Heart left ventricle (tissue), 16 donors: ENCODE results near the gene MYOC. TPM values are rescaled to one million over a fixed set of nuclear protein-coding genes. Genes with fewer than 3 reads are reported as not detected.
"Not testable (repeated sequence)": the region's sequence is repeated elsewhere in the genome, so short reads cannot be mapped to it uniquely, and the experiment has no call there.

ENCODE experiments used
- ATAC-seq, 4 donors: fragments of 200-7000 bp; cut with Tn5 transposase; one replicate each; pipeline ENCODE4 v1.9.1; 2020 to 2022; ENCODE audit warnings: moderate library complexity in 4 of 4, mild to moderate bottlenecking in 3 of 4, moderate number of reproducible peaks in 1 of 4
- DNase-seq, 5 donors: peaks; one replicate each; pipeline ENCODE4 v3.0.0-alpha.2; 2020
- H3K27ac ChIP-seq, 12 donors: fragments of 200-600 bp; sonication (generic) in 4 of 12; one replicate each; pipeline versions ENCODE4 v1.5.0 to v1.8.0; 2016 to 2022; ENCODE audit warnings: mild to moderate bottlenecking in 2 of 12
- H3K27me3 ChIP-seq, 9 donors: fragments of 200-600 bp; sonication (generic) in 2 of 9; one replicate each; pipeline versions ENCODE4 v1.5.1 to v1.8.0; 2016 to 2022; ENCODE audit warnings: mild to moderate bottlenecking in 3 of 9
- H3K36me3 ChIP-seq, 9 donors: fragments of 200-600 bp; sonication (generic) in 2 of 9; one replicate each; pipeline versions ENCODE4 v1.5.0 to v1.8.0; 2018 to 2022; ENCODE audit warnings: mild to moderate bottlenecking in 2 of 9
- H3K4me1 ChIP-seq, 12 donors: fragments of 200-600 bp; sonication (generic) in 4 of 12; one replicate each; pipeline versions ENCODE4 v1.5.0 to v1.8.0; 2016 to 2022; ENCODE audit warnings: mild to moderate bottlenecking in 3 of 12
- H3K4me3 ChIP-seq, 12 donors: fragments of 200-600 bp; sonication (generic) in 4 of 12; one replicate each; pipeline versions ENCODE4 v1.5.0 to v1.8.0; 2017 to 2022; ENCODE audit warnings: mild to moderate bottlenecking in 9 of 12, moderate library complexity in 4 of 12
- H3K9me3 ChIP-seq, 12 donors: fragments of 200-600 bp; sonication (generic) in 4 of 12; one replicate each; pipeline versions ENCODE4 v1.5.0 to v1.8.0; 2016 to 2022; ENCODE audit warnings: mild to moderate bottlenecking in 1 of 12
- CTCF ChIP-seq, 12 donors: fragments of 200-600 bp; sonication (generic) in 4 of 12; IDR thresholded peaks; one replicate each; pipeline versions ENCODE4 v1.5.0 to v1.8.0; 2018 to 2022; ENCODE audit warnings: antibody characterized with exemption in 12 of 12, mild to moderate bottlenecking in 5 of 12
- POLR2A ChIP-seq, 2 donors: fragments of 450-650 bp; IDR thresholded peaks; one replicate each; pipeline ENCODE4 v1.6.1; 2017; ENCODE audit warnings: antibody characterized with exemption in 2 of 2, mild to moderate bottlenecking in 2 of 2, moderate library complexity in 2 of 2
- WGBS, 4 donors: extraction: QIAGEN DNeasy Blood & Tissue Kit in 2 of 4; methylation state at CpG; one replicate each; pipeline versions ENCODE4 v1.1.5 to v1.1.7; 2013 to 2018; 5-methylcytosine and 5-hydroxymethylcytosine counted together
- intact Hi-C, 10 donors: fragments of 100-400 bp; cut with DNase I; formaldehyde crosslinking; loops; one replicate each; pipeline versions ENCODE4 v1.11.1 to v1.14.2; 2022
- long read RNA-seq, 3 donors: library from polyadenylated mRNA; unstranded; transcript quantifications; one replicate each; pipeline ENCODE4 v2.0.0, GENCODE V29; 2020 to 2021
- polyA plus RNA-seq, 2 donors: library from polyadenylated mRNA; stranded (reverse); fragments of 200-250 nt; gene quantifications; one replicate each; pipeline ENCODE4 v1.2.3, GENCODE V29; 2013
- total RNA-seq, 9 donors: library from RNA; depleted of rRNA in 2 of 9; stranded (reverse); fragments of >200 nt in 2 of 9; fragmentation: NEBNext Ultra II Directional in 3 of 9; extraction: Animal tissue kit (Norgen Biotek cat#: 25700) in 3 of 9; gene quantifications; one replicate each; pipeline versions ENCODE4 v1.1.0 to v1.2.4, GENCODE V29; 2016 to 2023
- donor health status: ischemic (EF 13 %, LVEDD 7.1; RV severe dilation, severe dysfunction).
- donor health status: healthy with polysubstance abuse.
- donor health status: DM: no; HTN: yes; CAD: no.
- donor health status: DM: no; HTN: no; CAD: no.
- donor health status: ischemic (EF 25% LVEDD 6.9; RV normal size, moderate dysfunction).
- donor health status: ischemic (EF 25% LVEDD 5.7; RV mildly dilated, moderate dysfunction).
- donor health status: healthy.
- donor health status: DM: yes; HTN: yes; CAD: no.
- donor health status: ischemic (EF 35%, LVEDD 5.7; RV mildly dilated, moderate dysfunction).
- donor health status: nonischemic (EF 11% LVEDD 7.7; RV severe dilation, severe dysfunction).
- donor health status: DM: yes; HTN: yes; CAD: no.
- donor health status: PGD.
- donor health status: ischemic (EF 29% LVEDD 5.4; RV normal size, mild dysfunction).
- donor health status: nonischemic (EF 23%, LVEDD 6.1; RV moderate dilation, normal function).

MYOC gene
- total RNA-seq (10 to 100 TPM in 1 of 9 donors, 1 to 10 TPM in 6, under 1 TPM in 2; 0.49 to 12.4 (median 2.6) TPM), polyA plus RNA-seq (1 to 10 TPM in 1 of 2 donors, under 1 TPM in 1; 0.69 to 2.3 TPM)
- long read RNA-seq, donor 1 = 0 reads
- long read RNA-seq, donor 2, transcript MYOC-201 (3 exons, 2,095 nt) = major isoform, 29 of 30 reads
- long read RNA-seq, donor 2, partial matches to known transcripts = 0 of 30 reads
- long read RNA-seq, donor 2, other reads (novel, unspliced or antisense) = 1 of 30 reads
- long read RNA-seq, donor 3 = 0 reads

GRCh38 chr1:171652234-171652822, at the start of gene MYOC:
Gene MYOC, minus strand, starts transcription at chr1:171652688. Its CDS starts 77 bp downstream, at chr1:171652611.
- intact Hi-C loops = loop anchor here in 1 of 10 donors (5.0 kb wide), 1 partner anchor 130 kb away; the partner anchor contains the start of gene METTL13
- no peak for ATAC-seq
- H3K27ac ChIP-seq = peak within 1 kb of the TSS in 6 of 12 donors; percentile 33 to 95 (median 87)
- TF ChIP-seq POLR2A (IDR thresholded peaks at IDR 0.05) (no peak), CTCF (IDR thresholded peaks at IDR 0.05) (no peak)
- H3K4me3 ChIP-seq = peak within 1 kb of the TSS in 1 of 12 donors; percentile 14
- WGBS, 4 donors = 68 to 82% (median 72%) methylated on average over 4 to 8 of the region's 8 CpGs
- DNase-seq = peak in 1 of 5 donors; percentile 40
- no peaks in the 10 kb centered on the region for H3K27me3 ChIP-seq
- no peaks in the 10 kb centered on the region for H3K9me3 ChIP-seq
- H3K36me3 ChIP-seq = no peaks in the 10 kb centered on the region
- peaks cover 2 to 59% (median 29%) of the 10 kb centered on the region in 12 donors for H3K4me1 ChIP-seq

GRCh38 chr1:171699531-171699930, 47.0 kb upstream of the MYOC start:
- 87 to 96% (median 91%) methylated on average over 2 of the region's 2 CpGs for WGBS, 4 donors
- Histone ChIP-seq H3K27ac (no peak overlapping the region), H3K9me3 (peaks cover 0 to 4% (median 0%) of the 10 kb centered on the region in 12 donors), H3K4me1 (no peaks in the 10 kb centered on the region), H3K36me3 (peaks cover 0 to 48% (median 38%) of the 10 kb centered on the region in 9 donors), H3K27me3 (no peaks in the 10 kb centered on the region), H3K4me3 (no peak overlapping the region)
- DNase-seq (no peak), ATAC-seq (no peak)
- intact Hi-C loops = no loop called here
- TF ChIP-seq CTCF (IDR thresholded peaks at IDR 0.05) (no peak), POLR2A (IDR thresholded peaks at IDR 0.05) (no peak)

- H3K27ac ChIP-seq, intact Hi-C loops, DNase-seq, H3K27me3 ChIP-seq, H3K4me1 ChIP-seq, ATAC-seq, H3K9me3 ChIP-seq, H3K4me3 ChIP-seq: not testable (repeated sequence)
- peaks cover 0 to 16% (median 5%) of the 10 kb centered on the region in 9 donors for H3K36me3 ChIP-seq
- WGBS, 4 donors = 92 to 99% (median 95%) methylated on average over 12 to 14 of the region's 14 CpGs
These were observed 43.3 kb upstream of the MYOC start for GRCh38 chr1:171695772-171696171.

GRCh38 chr1:171693541-171693940, 41.1 kb upstream of the MYOC start:
- H3K4me3 ChIP-seq, H3K27ac ChIP-seq, H3K4me1 ChIP-seq, intact Hi-C loops, H3K27me3 ChIP-seq, ATAC-seq, DNase-seq, H3K9me3 ChIP-seq, H3K36me3 ChIP-seq: not testable (repeated sequence)
- 96 to 99% (median 97%) methylated on average over 11 to 19 of the region's 23 CpGs for WGBS, 4 donors

GRCh38 chr1:171683870-171684269, 31.4 kb upstream of the MYOC start:
- Histone ChIP-seq H3K36me3 (no peaks in the 10 kb centered on the region), H3K27ac (no peak overlapping the region), H3K9me3 (no peaks in the 10 kb centered on the region), H3K4me3 (no peak overlapping the region), H3K27me3 (no peaks in the 10 kb centered on the region), H3K4me1 (no peaks in the 10 kb centered on the region)
- TF ChIP-seq POLR2A (IDR thresholded peaks at IDR 0.05) = no peak
- no peak for TF ChIP-seq CTCF (IDR thresholded peaks at IDR 0.05)
- ATAC-seq = no peak
- no peak for DNase-seq
- WGBS, 4 donors = 61 to 84% (median 68%) methylated on average over 8 of the region's 8 CpGs
- intact Hi-C loops = loop anchor here in 1 of 10 donors (5.0 kb wide), 1 partner anchor 33 kb away; no protein-coding TSS in a partner anchor
